Colon (tissue), 2 donors: ENCODE measurements around the gene BMX.
A peak's percentile ranks its signal among the peaks of the same experiment; 100 is the strongest.

ENCODE experiments used
- FAIRE-seq: peaks from 2 replicates; lab custom pipeline; 2012; peaks lifted over from hg19 to GRCh38; lab: Jason Lieb, UNC
- donor health status: control.
- donor health status: control.

Gene BMX

DNA sequence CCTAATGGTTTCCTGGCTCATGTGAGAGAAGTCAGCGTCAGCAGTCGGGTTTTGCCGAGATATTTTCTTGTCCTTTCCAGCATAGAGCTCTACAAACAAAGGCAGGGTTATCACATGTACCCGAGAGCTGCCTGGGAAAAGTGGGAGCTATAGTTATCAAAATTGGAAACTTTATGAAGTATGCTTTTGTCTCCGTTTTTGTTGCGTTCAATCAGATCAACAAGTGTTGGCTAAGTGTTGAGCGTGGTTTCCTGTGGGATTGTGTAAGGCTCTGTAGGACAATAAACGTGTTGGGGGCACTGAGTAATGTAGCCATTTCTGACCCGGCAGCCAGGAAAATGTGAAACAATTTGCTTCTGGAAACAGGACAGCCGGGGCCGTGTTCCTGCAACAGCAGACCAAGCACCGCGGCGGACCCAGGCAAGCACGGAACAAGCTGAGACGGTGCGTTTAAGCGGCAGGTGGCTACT is at the start of gene BMX:
BMX (plus strand) TSS at position 311 of the 470 bp plus-strand sequence. CDS start 7,547 bp downstream, outside the sequence.
- FAIRE-seq, result no peak

DNA sequence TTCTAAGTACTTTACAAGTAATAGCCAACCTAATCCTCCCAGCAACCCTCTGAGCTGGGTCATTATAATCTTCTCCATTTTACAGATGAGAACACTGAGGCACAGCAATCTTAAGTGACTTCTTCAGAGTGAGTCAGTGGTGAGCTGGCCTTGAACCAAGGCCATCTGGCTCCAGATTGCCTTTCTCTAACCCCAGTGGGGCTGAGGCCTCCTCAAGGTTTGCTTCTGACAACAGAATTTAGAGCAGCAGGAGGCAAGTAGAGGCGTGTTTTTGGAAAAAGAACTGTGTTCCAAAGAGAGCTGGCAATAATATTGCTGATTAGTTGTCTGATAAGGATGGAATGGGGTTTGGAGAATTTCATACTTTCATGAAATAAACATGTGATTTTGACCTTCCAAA is 48.7 kb upstream of the BMX start:
- no peak for FAIRE-seq

DNA sequence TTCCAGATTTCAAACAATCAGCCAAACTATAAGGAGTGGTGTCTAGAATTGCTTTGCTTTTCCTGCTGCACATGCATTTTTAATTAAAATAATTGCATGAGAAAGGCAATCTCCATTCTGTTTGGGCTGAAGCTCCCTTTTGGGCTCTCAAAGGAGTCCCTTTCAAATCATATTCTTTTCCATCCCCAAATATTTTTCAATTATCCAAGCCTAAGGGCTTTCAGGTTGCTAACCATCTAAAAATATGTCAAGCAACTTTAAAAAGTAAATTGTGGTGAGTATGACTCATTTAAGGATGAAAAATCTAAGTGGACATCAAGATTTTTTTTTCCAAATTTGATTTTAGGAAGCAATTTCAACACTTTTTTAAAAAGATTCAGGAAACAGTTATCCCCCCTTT is 35.9 kb upstream of the BMX start:
- peak; percentile 78 for FAIRE-seq

DNA sequence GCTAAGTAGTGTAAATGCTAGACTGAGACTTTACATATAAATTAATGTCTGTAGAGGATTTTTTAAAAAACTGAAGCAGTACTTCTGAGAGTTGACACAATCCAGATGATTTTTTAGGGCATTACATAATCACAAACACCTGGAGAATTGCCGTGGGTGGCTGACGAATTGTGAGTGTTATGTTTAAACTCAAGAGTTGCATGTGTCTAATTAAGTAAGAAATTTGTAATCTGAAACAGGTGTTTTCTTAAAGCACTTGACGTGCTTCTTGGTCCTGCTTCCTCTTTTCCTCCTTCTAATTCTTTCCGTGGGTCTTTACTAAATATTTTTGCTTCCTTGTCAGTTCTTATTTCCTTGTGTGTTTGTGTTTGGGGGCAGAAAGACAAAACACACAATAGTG is 35.3 kb upstream of the BMX start:
- FAIRE-seq, result peak; percentile 38

DNA sequence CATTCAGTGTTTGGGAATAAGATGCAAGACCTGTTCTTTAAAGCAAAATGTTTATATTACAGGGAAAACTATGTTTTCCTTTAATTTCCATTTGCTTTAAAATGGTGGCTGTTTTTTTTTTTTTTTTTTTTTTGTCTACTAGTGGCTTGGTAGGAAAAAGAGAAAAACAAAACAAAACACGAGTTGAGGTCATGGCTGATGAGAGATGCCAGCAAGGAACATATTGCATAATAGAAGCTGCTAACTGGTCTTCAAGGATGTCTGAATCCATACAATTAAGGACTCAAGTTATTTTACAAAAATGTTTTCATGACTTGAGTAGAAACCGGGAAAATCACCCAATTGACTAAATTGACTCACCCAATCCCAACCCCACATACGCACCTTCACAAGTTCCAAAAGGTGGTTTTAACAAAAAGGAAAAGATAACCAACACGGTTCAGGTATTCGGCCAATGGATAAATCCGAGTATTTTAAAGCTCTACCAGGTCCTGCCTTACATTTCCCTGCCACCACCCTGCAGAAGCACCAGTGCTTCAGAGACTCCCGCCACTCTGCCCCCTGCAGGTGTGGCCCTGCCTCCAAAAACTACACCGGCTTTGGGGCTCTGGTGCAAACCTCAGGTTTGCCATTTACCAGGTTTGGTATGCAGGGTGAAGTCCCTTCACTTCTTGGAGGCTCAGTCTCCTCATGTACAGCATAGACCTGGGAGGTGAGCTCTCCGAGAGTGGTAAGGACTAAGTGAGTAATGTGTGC is 34.5 kb upstream of the BMX start:
- peak; percentile 72 for FAIRE-seq

DNA sequence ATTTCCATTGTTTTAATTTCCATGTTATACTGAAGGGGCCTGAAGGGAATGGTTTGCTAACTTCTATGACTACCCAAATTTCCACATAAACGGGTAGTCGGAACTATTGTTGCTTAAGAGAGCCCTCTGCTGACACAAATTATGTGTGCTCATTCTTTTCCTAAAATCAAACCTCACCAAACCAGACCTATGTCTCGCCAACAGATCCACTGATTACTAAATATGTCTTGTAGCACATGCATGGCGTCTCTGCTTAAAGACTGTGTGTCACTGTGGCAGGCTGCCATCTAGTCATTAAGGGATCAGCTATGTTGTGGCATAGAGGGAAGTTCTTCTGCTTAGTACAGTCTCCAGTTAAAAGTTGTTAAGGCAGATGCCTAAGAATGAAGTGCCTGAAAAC is 32.6 kb upstream of the BMX start:
- no peak for FAIRE-seq

DNA sequence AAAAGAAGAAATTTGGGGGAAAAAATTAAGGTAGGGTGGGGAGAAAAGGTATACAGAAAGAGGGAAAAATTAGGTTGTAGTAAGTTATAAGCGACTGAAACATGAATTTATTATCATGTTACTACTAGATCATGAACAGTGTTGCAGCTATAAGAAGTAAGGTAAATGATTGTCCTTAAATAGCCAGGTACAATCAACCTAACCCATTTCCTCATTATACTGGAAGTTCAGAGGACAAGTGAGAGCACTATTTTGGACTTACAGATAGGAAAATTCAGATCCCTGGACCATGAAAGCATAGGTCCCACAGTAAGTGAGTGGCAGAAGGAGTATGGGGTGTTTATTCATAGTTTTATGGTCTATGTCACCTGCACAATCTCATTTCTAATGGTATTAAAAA is 31.0 kb upstream of the BMX start:
- FAIRE-seq, result no peak

DNA sequence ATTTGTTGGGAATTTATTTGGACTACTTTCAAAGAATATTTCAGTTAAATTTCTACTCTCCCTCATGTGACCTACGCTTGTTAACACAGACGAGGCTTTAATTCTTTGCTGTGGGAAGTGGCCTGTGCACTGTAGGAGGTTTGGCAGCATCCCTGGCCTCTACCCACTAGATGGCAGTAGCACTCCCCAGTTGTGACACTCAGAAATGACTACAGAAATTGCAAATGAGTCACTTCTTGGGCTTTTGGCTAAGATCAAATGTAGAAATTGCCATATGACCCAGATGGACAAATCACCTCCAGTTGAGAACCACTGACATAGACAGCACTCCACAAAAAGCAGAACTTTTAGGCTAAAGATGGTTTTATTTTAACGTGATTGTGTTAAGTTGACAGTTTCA is 29.6 kb upstream of the BMX start:
- FAIRE-seq, result peak; percentile 92

DNA sequence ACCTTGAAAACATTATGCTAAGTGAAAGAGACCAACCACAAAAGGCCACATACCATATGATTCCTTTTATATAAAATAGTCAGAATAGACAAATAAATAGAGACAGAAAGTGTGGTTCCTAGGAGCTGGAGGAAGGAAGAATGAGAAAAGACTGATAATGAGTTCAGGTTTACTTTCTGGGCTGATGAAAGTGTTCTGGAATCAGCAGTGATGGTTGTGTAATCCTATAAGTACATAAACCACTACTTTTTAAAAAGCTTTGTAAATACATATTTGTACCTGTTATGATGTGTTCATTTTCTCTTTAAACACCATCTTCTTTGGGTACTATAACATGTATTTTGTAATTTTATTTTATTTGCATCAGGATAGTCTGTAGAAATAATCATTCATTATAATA is 28.1 kb upstream of the BMX start:
- FAIRE-seq, result peak; percentile 55

DNA sequence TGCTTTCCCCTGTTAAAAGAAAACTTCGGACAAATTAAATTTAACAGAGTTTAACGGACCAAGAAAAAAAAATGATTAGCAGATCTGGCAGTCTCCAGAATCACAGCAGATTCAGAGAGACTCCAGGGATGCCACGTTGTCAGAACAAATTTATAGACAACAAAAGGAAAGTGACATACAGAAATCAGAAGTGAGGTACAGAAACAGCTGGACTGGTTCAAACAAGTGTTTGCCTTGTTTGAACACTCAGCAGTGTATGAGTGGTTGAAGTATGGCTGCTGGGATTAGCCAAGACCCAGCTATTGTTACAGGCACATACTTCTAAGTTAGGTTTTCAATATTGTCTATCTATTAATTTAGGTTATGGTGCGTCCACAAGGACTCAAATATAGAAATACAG is 26.6 kb upstream of the BMX start:
- no peak for FAIRE-seq

DNA sequence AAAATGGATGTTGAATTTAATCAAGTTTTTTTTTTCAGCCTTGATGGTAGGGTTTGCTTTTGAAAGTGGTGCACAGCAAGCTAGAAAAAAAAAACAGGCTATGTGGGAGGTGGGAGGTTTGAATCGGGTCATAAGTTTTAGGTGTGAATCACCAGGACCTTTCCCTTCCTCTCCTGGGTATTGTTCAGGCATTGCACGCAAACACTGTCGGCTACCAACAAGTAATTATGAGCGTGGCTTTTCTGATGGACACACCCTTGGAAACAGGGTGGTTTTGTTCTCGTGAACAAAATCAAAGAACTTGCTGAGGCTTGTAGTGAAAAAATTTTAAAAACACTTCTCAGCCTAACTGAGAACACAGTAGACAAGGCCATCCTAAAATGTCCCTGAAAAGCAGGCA is 25.6 kb upstream of the BMX start:
- no peak for FAIRE-seq

DNA sequence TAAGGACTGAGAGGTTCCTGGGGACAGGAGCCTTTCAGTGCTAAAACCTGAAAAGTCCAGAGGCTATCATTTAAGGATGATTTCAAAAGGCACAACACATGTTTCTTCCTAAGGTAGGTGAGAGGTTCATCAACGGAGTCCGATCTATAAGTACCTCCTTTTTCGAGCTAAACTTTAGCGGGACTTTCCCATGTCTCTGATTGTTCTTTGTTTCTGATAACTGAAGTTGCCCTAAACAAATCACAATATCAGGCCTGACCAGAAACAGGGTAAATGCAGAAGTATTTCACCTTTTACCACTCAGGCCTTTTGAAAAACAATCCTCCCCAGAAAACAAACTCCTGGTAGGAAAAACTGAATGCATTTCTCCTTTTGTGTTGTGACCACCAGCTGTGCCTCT is 25.1 kb upstream of the BMX start:
- FAIRE-seq, result peak; percentile 5

DNA sequence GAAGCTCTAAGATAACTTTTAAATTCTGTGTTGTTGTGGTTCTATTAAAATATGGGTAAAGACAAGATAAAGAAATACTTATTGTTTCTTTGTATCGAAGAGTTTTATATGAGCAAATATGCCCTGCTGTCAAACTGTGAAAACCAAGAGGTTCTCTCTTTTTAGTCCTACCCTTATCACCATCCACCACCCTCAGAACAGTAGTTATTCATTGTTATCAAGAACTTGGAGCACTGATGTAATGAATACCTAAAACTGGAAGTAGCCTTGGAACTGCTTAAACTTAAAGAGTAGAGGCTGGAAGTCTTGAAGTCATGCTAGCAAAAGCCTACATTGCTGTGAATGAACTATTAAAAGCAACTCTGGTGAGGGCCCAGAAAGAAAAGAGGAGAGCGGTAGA is 16.7 kb upstream of the BMX start:
- FAIRE-seq, result no peak

DNA sequence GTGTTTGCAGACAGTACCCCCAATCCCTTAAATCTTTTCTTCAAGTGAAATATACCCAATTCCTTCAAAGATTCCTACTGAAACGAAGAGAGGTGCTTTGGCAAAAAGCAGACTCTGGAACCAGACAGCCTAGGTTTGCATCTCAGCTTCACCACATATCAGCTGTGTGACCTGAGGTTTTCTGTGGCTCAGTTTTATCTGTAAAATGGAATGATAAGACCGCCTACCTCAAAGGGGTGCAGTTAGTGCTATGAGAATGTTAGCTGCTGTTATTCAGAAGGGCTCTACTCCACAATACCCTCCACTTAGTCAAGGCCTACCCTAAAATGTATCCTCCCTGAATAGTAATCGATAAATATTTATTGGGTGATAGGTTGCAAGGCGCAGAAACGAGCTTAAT is 8.1 kb upstream of the BMX start:
- FAIRE-seq, result no peak

DNA sequence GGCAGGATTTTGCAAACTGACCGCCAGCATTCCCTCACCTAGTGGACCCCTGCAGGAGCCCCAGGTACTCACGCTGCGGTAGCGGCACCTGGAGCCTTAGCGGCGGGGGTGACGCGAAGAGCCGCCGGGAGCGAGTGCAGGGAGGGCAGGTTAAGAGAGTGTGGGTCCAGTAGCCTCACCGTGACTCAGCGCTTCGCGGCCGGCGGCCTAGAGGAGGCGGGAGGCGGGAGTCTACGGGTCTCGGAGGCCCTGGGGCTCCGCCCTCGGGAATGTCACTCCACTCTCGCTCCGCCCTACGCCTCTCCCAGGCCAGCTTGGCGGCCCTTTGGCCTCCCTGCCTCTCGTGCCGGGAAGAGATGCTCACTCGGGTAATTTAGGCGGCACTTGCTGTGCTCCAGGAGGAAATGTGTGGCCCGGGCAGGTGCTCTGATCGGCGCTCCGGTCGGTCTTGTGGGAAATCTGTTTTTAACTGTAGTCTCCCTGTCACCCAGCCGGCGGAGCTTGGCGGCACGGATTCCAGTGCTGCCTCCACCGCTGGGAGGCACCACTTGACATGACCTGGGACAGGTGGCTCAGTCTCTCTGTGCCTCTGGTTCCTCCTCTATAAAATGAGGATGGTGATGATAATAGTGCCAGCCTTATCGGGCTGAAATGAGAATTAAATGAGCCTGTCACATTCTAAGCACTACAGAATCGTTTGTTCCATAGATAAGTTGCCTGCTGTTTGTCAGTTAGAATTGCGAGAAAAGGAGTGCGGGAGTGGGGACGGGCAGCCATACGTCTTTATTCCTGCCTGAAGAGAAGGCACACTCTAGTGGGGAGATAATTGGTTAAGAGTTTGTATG is 7.3 kb upstream of the BMX start, which contains the start of gene PIR:
PIR (minus strand) TSS at position 216 of the 845 bp plus-strand sequence. CDS start 2,076 bp downstream, outside the sequence.
- FAIRE-seq, result no peak

DNA sequence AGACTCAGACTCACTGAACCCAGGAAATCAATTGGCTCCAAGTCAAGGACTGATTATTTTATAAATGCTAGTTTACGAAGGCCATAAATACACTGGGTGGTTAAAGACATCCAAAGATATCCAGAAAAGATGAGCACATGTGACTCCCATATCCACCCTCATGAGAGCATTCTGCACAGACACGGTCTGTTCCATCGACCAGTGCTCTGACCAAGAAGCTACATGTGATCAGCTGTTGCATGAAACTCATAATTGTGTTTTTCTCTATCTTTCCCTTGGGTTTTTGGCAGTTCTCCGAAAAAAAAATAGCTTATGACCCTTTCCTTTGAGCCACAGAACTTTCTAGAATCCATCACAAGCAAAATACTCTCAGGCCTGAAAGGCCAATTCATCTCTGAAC is 4.8 kb upstream of the BMX start:
- no peak for FAIRE-seq

DNA sequence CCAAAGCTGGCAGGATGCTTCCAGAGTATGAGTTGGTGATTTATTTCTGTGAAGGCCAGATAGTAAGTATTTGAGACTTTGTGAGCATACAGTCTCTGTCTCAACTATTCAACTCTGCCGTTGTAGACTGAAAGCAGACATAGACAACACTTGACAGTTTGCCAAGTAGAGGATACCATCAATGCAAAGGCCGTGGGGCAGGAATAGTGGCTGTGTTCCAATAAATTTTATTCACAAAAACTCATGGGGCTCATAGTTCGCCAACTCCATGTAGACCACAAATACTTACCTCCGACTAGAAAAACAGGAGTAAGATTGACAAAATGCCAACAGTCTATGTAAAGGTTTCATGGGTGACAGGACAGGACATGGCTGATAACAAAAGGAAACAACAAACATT is 3.8 kb upstream of the BMX start:
- no peak for FAIRE-seq

DNA sequence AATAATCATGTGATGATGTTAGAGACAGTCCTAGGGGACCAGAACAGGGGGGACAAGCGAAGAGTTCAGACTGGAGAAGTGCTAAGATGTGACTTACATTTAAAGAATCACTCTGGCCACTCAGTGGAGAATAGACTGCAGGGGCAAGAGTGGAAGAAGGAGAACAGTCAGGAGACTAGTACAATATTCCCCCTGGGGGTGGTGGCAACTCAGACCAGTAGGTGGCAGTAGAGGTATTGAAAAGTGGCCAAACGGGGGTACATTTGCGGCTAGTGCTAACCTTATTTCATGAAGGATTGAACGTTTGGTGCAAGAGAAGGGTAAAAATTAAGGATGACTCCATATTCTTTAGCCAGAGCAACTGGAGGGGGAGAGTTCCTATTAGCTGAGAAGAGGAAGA is 2.7 kb upstream of the BMX start:
- no peak for FAIRE-seq

DNA sequence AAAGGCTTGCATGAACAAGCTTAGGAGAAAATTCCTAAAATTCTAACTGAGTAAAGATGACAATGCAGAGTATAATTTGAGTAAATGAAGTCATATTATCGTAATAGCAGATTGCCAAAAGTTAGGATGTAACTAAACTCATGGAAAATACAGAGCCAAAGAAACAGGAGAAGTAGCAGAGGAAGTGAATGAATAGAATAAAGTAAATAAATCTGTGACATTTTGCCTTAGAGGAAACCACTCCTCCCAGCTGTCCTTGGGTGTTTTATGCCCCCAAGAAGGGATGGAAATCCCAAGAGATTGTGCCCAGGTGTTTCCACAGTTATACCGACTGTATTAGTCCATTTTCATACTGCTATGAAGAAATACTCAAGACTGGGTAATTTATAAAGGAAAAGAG is 1.9 kb upstream of the BMX start:
- FAIRE-seq, result no peak

DNA sequence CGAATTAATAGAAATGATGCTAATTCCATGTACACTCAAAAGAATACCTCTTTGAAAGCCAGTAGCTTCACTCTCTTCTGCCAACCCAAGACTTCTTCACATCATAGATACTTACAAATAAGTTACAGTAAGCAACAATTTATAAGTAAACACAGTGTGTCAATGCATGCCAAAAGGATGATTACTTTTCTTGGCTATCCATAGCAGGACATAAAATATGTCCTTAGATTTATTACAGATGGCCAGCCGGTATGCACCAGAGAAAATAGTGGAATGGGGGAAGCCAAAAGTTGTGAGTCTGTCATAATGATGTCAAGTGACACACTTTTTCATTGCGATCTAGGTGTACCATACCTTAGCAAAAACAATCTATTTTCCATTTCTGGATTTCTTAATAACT is 631 bp upstream of the BMX start:
- no peak for FAIRE-seq

DNA sequence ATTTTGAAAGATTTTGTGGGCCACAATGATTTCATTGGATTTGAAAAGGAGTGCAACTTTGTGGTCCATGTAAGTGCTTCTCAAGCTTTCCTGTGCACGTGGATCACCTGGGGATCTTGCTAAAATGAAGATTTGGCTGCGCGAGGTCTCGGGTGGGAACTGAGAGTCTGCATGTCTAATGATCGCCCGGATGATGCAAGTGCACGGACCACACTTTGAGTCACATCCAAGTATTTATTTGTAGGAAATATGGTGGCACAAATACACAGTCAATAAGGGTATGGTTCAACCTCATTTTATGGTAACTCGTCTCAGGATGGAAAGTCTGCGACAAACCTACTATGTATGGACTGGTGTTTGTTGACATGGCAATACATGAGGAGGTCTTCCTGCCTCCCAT is 899 bp downstream of the BMX start:
- FAIRE-seq, result no peak

DNA sequence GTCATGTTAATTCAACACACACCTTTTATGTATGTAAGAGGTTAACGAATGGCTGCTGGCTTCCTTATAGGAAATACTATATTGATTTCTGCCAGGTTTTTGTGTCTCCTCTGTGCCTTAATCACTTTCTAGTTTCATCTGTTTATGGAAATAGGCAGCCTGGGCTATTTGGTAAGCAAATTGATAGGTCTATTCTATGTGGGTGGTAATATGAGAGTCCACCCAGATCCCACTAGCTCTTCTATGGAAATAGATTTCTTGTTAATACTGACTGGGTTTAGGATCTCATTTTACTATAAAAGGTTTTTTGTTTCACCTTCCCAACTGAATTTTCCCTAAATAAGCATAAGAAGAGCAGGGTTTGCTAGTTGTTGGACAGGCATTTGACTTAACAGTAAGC is 4.1 kb downstream of the BMX start:
- FAIRE-seq, result no peak

DNA sequence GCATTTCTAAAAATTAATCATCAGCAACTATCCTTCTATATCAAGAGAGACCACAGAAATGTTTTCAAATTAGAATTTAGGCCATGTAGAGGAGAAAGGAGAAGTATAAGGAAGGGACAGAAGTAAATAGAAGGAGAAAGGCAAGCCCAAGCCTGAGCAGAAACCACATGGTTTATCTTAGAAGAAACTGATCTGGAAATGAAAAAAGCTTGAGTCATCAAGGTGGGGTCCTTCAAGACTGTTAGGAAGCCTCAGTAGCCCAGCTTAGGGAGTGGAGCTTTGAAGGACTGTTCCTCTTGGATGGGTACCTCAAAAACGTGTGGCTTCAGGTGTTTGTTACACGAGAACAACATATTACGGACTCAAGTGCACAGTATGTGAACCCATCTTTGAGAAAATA is 4.5 kb downstream of the BMX start:
- FAIRE-seq, result no peak
